ENCODE data around the gene HOXC9.
"Not testable (repeated sequence)": the region's sequence is repeated elsewhere in the genome, so short reads cannot be mapped to it uniquely, and the experiment has no call there.

HOXC9 gene

DNA sequence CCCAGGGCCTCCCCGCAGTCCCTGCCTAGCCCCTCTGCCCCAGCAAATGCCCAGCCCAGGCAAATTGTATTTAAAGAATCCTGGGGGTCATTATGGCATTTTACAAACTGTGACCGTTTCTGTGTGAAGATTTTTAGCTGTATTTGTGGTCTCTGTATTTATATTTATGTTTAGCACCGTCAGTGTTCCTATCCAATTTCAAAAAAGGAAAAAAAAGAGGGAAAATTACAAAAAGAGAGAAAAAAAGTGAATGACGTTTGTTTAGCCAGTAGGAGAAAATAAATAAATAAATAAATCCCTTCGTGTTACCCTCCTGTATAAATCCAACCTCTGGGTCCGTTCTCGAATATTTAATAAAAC is 30.5 kb downstream of the HOXC9 start:
- DNase-seq: no peak

DNA sequence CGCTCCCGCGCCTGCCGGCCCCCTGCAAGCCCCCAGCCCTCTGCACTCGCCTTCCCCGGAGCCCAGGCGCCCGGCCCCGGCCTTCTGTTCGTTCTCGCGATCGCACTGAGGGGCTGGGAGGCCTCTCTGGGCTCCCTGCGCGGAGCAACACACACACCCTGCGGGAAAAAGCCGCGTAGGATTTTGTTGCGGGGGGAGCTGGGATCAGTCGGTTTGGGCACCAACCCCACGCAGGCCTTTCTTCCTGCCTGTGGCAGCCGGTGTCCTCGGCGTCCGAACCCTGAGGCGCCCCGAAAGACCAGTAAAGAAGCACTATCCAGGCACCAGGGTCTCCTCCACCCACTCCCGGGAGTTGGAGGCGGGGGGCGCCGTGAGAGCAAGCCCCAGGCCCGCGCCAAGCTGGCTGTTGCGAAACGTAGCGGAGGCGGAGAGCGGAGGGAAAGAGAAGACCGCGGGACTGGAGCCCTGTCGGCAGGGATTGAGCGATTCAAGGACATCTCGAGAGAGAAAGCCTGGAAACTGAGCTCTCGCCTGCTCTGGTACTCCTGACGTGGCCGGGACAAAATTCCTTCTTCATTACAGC is 31.0 kb downstream of the HOXC9 start:
- DNase-seq: no peak

DNA sequence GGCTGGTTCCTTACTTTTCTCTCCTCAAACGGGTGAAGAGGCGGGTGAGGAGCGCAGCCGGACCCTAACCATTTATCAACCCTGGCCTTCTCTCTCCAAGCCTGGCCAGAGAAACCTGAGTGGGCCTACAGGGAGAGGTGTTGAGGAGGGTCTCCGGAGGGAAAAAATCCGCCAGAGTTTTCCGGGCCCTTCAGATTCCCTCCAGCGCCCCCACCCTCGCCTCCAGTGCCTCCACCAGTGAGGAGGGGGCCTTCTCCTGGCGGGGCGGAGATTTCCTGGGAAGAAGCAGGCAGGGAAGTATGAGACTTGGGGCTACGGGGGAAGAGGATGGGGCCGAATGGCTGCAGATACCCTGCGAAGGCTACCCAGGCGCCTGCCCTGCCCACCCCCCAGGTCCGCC is 31.5 kb downstream of the HOXC9 start:
- no peak for DNase-seq

DNA sequence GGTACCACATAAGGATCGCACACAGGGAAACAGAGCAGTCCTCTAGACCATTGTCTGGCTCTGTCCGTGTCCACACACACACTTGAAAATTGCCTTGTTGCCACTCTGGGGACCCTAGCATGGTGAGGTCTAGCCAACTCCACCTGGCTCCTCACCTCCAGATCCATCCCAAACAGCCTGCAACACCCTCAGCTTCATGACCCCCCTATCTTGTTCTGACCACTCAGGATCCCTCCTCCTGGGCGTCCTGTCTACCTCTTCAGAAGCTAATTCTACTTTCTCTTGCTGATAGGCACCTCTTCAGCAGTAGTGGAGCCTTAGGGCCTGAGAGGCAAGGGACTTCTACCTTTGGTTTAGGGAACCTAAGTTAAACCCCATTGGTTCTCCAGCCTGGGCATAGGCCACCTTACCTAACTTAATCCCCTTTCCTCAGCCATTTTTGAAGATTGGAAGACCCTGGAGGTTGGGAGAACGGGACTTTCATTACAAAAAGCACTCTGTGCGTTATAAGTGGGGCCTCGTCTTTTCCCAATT is 32.2 kb downstream of the HOXC9 start:
- no peak for DNase-seq

DNA sequence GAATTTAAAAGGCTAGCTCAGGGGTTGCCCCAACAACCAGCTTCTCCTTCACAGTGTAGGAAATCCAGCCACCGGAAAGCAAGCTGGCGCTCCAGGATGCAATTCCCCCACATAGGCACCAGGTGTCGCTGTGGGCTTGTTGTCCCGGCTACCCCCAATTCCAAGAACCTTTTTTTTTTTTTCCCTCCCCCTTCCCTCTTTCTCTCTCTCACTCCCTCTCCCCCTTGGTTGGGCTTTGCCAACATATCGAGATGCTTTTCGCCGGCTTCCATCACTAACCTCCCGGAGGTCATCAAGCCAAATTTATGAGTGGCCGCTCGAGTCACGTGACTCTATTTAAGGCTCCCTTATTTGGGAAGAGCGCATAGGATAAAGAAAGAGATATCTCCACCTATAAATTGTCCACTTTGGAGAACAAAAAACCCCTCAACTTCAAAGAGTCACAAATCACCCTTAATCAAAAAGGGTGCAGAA is 32.7 kb downstream of the HOXC9 start, which contains the start of gene HOXC5:
HOXC5 (plus strand) TSS at position 424 of the 474 bp plus-strand sequence. CDS start 73 bp downstream, outside the sequence.
- DNase-seq: peak; percentile 57

DNA sequence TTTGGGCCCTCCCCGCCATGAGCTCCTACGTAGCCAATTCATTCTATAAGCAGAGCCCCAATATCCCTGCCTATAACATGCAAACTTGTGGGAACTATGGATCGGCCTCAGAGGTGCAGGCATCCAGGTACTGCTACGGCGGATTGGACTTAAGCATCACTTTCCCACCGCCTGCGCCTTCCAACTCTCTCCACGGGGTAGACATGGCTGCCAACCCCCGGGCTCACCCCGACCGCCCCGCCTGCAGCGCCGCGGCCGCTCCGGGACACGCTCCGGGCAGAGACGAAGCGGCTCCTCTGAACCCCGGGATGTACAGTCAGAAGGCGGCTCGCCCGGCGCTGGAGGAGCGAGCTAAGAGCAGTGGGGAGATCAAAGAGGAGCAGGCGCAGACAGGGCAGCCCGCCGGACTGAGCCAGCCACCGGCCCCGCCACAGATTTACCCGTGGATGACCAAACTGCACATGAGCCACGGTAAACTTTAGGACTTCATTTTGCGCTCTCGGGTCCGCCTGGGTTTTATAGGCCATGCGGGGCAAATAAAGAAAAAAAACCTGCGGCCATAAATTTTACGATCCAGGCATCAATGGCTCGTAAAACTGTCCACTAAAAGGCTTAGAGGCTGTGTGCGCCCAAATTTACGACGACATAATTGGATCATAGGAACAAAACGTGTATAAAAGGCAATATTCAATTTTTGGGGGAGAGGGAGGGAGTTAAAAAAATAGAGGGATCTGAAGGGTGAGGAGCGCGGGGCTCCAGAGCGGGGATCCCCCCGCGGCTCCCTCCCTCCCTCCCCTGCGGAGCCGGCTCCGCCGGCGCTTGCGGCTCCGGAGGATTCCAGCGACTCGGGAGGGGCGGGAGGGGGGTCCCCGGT is 33.4 kb downstream of the HOXC9 start:
- DNase-seq: peak; percentile 29

DNA sequence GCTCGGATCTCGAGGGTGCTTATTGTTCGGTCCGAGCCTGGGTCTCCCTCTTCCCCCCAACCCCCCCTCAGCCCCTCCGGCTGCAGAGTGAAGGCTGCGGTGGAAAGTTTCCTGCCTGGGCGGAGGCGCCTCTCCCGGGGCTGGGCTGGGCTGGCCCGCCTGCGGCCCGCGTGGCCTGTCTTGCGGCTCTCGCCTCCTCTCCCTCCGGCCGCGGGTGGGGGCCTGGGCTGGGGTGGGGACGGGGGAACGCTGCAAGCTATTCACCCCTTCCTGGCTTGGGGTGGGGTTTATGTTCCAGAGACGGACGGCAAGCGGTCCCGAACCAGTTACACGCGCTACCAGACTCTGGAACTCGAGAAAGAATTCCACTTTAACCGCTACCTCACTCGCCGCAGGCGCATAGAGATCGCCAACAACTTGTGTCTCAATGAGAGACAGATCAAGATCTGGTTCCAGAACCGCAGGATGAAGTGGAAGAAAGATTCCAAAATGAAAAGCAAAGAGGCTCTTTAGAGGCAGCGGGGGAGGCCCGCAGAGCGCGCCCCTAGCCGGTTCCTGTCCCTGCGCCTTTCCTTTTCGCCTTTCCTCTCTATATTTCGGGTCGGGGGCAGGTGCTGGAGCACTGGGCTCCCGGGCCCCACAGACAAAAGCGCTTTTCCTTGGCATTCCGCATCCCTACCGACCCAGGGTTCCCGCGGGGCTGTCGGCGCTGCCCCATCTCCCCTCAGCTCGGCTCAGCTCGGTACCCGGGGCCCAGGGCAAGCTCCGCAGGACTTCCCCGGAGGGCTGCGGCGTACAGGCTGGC is 34.2 kb downstream of the HOXC9 start:
- no peak for DNase-seq

DNA sequence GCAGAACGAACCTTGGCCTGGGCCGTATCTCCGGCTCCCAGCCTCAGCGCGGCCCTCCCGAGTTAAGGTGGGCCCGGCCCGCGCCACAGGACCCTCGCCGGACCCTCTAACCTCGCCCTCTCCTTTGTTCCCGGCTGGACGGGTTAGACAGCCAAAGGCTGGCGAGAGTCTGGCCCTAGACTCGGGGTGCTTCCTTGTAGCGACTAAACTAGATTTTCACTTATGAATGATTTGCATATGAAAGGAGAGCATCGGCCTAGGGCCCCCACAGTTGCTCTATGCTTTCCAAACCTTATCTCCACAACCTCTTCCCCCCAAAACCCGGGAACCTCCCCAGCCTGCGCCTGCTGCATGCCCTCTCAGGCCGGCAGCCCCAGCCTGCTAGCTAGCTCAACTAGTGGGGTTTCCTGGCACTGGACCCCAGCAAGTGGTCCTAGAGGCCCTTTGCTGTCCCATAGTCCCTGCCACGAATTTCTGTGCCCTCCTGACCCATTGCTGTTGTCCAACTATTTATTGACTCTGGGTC is 34.9 kb downstream of the HOXC9 start:
- DNase-seq: no peak

DNA sequence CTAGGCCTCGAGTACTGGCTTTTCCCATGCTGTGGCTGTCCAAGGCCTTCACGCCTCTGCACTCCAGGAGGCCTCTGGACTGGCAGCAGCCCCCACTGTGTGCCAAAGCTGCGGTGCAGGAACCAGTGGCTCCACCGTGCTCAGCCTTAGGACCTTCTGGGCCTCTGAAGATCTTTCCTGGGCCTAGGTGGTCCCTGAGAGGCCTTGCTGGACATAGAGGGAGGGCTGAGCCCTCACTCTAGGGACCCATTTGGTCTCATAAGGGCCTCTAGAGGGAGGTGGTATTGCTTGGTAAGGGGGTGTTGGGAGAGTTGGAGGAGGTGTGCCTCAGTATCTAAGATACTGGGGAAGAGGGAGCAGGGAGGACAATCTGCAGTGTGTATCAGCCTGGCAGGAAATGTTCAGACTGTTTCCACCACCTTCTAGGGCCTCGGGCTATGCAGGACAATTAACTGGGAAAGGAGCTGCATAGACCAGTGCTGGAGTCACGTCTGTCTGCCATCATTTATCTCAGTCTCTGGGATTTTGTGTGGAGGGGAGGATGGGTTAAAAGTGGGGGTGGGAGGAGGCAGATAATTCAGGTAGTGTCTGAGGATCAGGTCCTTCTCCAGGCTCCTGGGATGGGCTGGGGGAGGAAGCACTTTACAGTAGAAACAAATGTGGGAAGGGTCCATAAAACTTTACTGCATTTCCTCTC is 35.8 kb downstream of the HOXC9 start:
- no peak for DNase-seq

DNA sequence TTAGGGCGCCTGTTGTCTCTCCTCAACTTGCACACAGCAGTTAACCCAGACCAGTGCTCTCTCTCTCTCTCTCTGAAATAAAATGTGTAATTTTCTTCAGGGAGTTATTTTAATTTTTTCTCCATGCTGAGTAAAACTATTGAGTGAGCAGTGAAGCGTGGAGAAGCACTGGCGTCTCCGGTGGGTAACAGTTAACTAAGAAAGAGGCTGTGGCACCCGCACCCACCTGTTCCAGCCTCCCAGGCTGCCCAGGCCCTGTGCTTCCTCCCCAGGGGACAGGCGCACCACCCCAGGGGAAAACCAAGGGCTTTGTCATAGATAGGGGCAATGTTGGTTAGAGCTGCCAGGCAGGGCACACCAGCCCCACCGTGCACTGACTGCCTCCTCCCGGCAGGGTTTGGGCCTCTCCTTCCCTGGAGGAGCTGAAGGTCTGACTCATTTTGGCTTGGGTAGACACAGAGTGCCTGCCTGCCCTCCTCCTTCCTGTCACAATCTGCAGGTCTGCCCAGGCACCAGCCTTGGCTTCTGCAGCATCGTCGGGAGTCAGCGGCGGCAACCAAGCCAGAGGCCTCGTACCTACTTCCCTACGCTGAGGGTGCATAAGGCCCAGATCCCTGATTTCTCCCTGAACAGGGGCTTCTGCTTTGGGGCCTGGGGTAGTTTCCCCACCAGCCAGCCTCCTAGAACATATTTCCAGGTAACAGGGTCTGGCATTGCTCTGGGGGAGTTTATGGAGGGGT is 36.8 kb downstream of the HOXC9 start:
- peak; percentile 61 for DNase-seq

DNA sequence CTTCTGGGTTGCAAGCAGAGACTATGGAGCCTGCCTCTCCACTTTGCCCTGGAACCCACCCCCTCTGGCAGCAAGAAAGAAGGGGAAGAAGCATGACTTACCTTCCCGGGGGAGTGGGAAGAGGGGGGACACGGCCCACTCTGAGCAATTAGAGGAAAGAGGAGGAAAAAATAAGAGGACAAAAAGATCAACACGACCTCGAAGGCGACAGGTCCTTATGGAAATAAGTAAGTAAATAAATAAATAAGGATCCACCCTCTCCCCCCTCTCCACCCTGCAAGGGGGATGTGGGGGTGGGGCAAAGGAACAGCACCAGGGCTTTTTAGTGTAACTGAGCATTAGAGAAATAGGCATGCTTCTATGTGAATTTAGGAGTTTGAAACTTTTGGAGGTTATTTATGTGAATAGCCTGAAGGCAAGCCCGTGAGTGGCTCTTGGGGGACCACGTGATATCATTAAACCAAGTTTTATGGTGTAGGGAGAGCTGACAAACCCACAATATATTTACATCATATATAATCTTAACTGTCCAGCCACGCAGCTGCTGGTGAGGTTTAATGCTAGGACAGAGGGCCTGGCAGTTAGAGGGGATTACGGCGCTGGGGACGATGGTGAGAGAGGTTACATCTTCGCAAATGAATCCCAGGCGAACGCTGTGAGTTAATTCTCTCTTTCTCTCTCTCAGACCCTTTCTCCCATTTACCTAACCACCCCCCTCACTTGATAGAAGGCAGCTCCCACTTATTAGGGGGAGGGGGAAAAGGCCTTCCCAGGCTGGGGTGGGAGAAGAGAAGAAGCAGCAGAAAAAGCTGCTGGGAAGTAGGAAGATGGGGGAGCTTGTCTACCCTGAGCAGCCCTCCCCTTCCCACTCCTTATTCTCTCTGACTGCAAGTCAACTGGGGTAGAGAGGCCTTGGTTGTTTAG is 37.7 kb downstream of the HOXC9 start:
- no peak for DNase-seq

DNA sequence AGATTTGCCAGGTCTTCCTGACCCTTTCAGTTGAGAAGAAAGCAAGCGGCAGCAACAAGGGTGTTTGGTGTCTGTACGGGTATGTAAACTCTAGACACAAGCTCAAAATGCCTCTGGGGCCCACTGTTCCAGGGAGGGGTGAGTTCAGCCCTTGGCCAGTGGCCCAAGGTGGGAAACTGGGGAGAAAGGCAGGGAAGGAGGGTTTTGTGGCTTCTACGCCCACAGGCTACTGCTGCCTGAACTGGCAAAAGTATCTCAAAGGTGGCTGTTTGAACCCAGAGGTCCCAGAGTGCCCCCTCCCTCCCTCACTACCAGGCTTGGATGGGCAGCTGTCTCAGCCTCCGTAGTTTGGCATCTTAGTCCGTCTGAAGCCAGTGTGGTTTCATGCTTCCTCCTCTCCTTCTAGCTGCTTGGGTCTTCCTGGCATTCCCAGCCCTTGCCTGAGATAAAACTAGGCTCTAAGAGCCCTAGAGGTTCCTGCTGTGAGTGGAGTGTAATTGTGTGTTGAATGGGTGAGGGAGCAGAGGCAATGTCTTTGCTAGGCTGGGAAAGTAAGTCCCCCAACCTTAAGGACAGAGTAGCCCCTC is 38.4 kb downstream of the HOXC9 start:
- peak; percentile 29 for DNase-seq

DNA sequence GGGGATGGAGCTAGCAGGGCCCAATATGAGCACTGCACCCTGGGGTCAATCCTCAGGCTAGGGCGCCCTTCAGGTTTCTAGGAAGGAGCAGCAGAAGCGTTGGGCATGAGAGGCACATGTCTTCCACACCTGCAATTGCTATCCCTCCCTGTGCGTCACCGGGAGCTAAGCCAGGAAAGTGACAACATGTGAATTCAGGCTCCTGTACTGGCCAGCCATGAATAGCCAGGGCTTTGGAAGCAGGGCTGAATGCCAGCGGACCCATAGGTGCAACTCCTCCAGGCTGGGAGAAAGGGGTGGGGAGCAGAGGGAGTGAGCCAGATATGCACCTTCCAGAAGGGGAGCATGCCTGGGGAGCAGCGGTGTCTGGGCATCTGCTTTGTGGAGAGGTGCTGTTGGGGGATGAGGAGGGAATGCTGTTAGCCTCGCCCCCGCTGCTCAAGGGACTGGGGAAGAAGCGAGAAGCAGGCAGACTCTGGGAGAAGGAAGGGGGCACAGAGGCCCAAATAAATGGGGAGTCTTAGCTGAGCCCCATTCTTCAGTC is 39.0 kb downstream of the HOXC9 start:
- DNase-seq: peak; percentile 26

DNA sequence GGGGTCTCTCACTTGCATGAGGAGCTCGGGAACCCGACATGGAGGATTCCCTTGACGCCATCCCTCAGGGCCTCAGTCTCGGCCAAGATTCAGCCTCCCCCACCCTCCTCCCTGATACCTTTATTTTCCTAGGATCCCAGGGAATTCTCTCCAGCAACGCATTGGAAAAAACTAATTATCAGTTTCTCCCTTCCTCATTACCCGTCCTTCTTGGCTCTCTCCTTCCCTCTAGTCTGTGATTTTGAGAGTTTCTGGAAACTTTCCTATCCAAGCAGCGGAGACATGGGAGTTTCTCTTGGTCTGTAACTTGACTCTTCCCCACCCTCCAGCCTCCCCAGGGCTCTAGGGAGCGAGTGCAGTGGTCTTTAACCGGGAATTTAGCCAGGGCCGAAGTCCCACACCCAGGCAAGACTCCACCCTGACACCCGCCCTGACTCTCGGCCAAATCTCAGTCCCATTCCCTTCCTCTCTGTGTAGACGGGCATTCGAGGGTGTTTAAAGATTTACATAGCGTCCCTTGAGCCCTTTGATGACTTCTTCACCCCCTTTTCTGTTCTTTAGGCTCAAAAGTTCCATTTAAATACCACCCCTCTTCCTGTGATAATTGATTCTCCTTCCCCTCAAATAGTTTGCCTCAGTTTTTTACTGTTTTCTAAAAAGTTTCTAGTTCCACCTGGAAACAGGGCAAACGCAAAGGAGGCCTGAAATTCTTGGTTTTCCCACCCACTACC is 39.6 kb downstream of the HOXC9 start:
- DNase-seq: no peak

DNA sequence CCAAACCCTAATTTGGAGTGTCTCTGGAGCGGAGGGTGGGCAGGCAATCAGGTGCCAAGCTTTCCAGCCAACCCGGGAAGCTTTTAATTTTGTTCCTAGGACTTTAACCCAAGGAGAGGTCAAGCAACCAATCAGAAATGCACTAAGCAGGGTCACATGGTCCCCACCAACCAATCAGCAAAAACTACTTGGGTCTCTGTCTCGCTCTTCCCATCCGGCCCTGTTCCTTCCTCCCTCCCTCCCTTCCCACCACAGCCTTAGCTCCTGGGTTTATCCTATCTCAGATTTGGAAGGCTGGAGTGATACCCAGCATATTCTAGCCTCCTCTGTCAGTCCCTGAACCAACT is 40.2 kb downstream of the HOXC9 start:
- DNase-seq: no peak

DNA sequence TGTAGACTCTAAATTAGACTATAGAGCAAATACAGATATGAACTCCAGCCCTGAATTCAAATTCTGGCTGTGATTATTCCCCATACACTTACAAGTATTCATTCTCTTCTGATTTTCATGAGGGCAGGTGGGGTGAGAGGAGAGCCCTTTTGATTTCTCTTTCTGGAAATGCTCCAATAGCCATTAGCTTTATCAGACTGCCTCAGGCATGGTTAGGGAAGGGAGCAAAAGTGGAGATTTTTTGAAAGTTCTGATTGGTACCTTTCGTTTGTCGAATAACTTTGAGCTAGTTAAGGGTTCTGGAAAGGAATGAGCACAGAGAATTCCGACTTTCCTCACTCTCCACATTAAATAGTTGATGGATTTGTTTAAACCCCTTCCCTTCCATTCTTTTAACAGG is 40.7 kb downstream of the HOXC9 start:
- DNase-seq: peak; percentile 17

DNA sequence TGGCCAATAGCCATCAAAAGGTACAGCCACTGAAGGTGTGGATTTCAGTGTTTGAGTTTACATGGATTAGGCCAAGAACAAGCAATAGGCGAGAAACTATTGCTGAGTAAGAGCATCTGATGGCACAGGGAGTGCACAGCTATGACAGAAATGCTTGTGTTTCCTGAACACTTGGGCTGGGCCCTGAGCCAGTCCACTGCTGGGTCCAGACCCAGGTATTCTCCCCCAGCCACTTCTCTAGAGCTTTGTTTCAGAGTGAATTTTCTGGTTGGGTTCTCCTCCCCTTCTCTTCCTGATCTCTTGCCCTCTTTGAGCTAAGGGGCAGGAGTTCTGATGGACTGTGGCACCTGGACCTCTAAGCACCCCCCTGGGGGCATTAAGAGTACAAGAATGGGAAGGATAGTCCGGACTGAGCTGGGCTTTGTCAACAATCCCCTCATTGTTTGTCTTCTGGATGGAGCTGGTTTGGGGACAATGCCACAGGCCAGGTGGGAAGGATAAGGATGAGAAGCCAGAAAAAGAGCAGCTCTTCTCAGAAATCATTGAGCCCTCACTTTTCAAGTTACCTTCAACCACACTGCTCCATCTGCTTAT is 41.2 kb downstream of the HOXC9 start:
- DNase-seq: no peak

DNA sequence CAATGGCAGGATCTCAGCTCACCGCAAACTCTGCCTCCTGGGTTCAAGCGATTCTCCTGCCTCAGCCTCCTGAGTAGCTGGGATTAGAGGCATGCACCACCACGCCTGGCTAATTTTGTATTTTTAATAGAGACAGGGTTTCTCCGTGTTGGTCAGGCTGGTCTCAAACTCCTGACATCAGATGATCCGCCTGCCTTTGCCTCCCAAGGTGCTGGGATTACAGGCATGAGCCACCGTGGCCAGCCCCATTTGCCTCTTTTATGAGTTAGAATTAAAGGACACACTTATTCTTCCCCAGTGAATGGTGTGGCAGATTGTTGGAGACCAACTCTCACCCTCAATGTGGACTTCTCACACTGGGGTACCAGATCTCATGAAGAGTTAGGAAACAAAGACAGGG is 42.1 kb downstream of the HOXC9 start:
- not testable (repeated sequence) for DNase-seq

Data from DMS79 treated with DMSO at 0.1 percent for 48 hours (cell line).